NCI-H2196 treated with DMSO at 0.1 percent for 48 hours (cell line): ENCODE data around the gene NEXN.
A peak's percentile ranks its signal among the peaks of the same experiment; 100 is the strongest.

ENCODE experiments used
- DNase-seq: peaks from one replicate; lab custom pipeline; 2025; ENCODE audit not compliant: unreplicated experiment; lab: John Stamatoyannopoulos, UW

The NEXN gene

GRCh38 chr1:77888081-77888780, at the start of gene NEXN:
TSS of gene NEXN (plus strand) at chr1:77888624. CDS start at chr1:77916107, 27,483 bp downstream.
- no peak for DNase-seq

GRCh38 chr1:77841574-77841973, 46.9 kb upstream of the NEXN start:
- DNase-seq, result no peak

- DNase-seq, result no peak
Observed at GRCh38 chr1:77845951-77846350, 42.5 kb upstream of the NEXN start.

GRCh38 chr1:77846966-77847365, 41.5 kb upstream of the NEXN start:
- no peak for DNase-seq

GRCh38 chr1:77847621-77848080, 40.8 kb upstream of the NEXN start:
- no peak for DNase-seq

GRCh38 chr1:77850082-77850481, 38.3 kb upstream of the NEXN start:
- no peak for DNase-seq

GRCh38 chr1:77857552-77857951, 30.9 kb upstream of the NEXN start:
- no peak for DNase-seq

- no peak for DNase-seq
Observed at GRCh38 chr1:77858725-77859124, 29.7 kb upstream of the NEXN start.

- no peak for DNase-seq
Observed at GRCh38 chr1:77859248-77859647, 29.2 kb upstream of the NEXN start.

- no peak for DNase-seq
Observed at GRCh38 chr1:77866296-77866695, 22.1 kb upstream of the NEXN start.

- no peak for DNase-seq
Observed at GRCh38 chr1:77872645-77873044, 15.8 kb upstream of the NEXN start.

- no peak for DNase-seq
Observed at GRCh38 chr1:77873461-77873860, 15.0 kb upstream of the NEXN start.

GRCh38 chr1:77874804-77875445, 13.5 kb upstream of the NEXN start:
- DNase-seq, result no peak

- DNase-seq, result no peak
Observed at GRCh38 chr1:77876884-77877283, 11.5 kb upstream of the NEXN start.

GRCh38 chr1:77881061-77881460, 7.4 kb upstream of the NEXN start:
- no peak for DNase-seq

GRCh38 chr1:77882411-77882810, 6.0 kb upstream of the NEXN start:
- no peak for DNase-seq

GRCh38 chr1:77888781-77889642, 588 bp downstream of the NEXN start:
- DNase-seq, result no peak

- no peak for DNase-seq
Observed at GRCh38 chr1:77889671-77890070, 1.2 kb downstream of the NEXN start.

GRCh38 chr1:77891200-77891599, 2.8 kb downstream of the NEXN start:
- DNase-seq, result no peak

- DNase-seq, result no peak
Observed at GRCh38 chr1:77899647-77900320, 11.4 kb downstream of the NEXN start.

GRCh38 chr1:77900687-77901293, 12.4 kb downstream of the NEXN start:
- DNase-seq, result peak; percentile 6
